Endodermal cell (in vitro differentiated cells): ENCODE results near the gene ZNF423. TPM values are rescaled to one million over a fixed set of nuclear protein-coding genes. Genes with fewer than 3 reads are reported as not detected.
A peak's percentile ranks its signal among the peaks of the same experiment; 100 is the strongest.

Experiments used
- DNase-seq: peaks from one replicate; pipeline ENCODE4 v3.0.0-alpha.2; 2017
- H3K27ac ChIP-seq: 2 replicates; pipeline ENCODE4 v1.5.1; 2013; ENCODE audit warnings: mild to moderate bottlenecking, low read depth, low read length, moderate library complexity
- H3K27me3 ChIP-seq: 2 replicates; pipeline ENCODE4 v1.6.1; 2013; ENCODE audit warnings: mild to moderate bottlenecking, low read length, moderate library complexity; ENCODE audit not compliant: insufficient read depth, control insufficient read depth, poor library complexity, severe bottlenecking
- H3K36me3 ChIP-seq: 2 replicates; pipeline ENCODE4 v1.7.0; 2013; ENCODE audit warnings: mild to moderate bottlenecking, low read length, moderate library complexity; ENCODE audit not compliant: control insufficient read depth, insufficient read depth
- H3K4me1 ChIP-seq: one replicate; pipeline ENCODE4 v1.7.0; 2013; ENCODE audit warnings: low read length; ENCODE audit not compliant: control insufficient read depth, insufficient read depth
- H3K4me3 ChIP-seq: 2 replicates; pipeline ENCODE4 v1.5.1; 2013; ENCODE audit warnings: mild to moderate bottlenecking, low read length, moderate library complexity
- H3K9ac ChIP-seq: 2 replicates; pipeline ENCODE4 v1.6.1; 2013; ENCODE audit warnings: mild to moderate bottlenecking, low read length, moderate library complexity; ENCODE audit not compliant: poor library complexity, severe bottlenecking; ENCODE audit errors: extremely low read depth
- H3K9me3 ChIP-seq: 2 replicates; pipeline ENCODE4 v1.6.1; 2013; ENCODE audit warnings: mild to moderate bottlenecking, low read length, moderate library complexity; ENCODE audit not compliant: control insufficient read depth
- H3K27ac Mint-ChIP-seq: 2 replicates; pipeline ENCODE4 v1.8.0; 2020; ENCODE audit warnings: mixed read lengths
- H3K27me3 Mint-ChIP-seq: 2 replicates; pipeline ENCODE4 v1.8.0; 2021; ENCODE audit warnings: mild to moderate bottlenecking, mixed read lengths; ENCODE audit not compliant: insufficient read depth
- H3K36me3 Mint-ChIP-seq: 2 replicates; pipeline ENCODE4 v1.8.0; 2020; ENCODE audit warnings: low read depth, mixed read lengths
- H3K4me1 Mint-ChIP-seq: 2 replicates; pipeline ENCODE4 v1.8.0; 2020; ENCODE audit warnings: mixed read lengths
- H3K4me3 Mint-ChIP-seq: 2 replicates; pipeline ENCODE4 v1.8.0; 2020; ENCODE audit warnings: mild to moderate bottlenecking, moderate library complexity, mixed read lengths
- H3K9me3 Mint-ChIP-seq: 2 replicates; pipeline ENCODE4 v1.8.0; 2020; ENCODE audit warnings: mild to moderate bottlenecking, mixed read lengths
- CTCF ChIP-seq: fragments of 200-600 bp; sonication (generic); conservative IDR thresholded peaks from 2 replicates; pipeline ENCODE4 v1.5.0; 2021; ENCODE audit warnings: antibody characterized with exemption, mild to moderate bottlenecking
- WGBS, 2 experiments: methylation state at CpG; one replicate each; pipeline versions ENCODE4 v1.1.5 to v1.1.7; 2013; ENCODE audit warnings: missing lambda C conversion rate in 2 of 2, mixed read lengths in 1 of 2; ENCODE audit not compliant: insufficient coverage in 1 of 2, insufficient read length in 1 of 2; 5-methylcytosine and 5-hydroxymethylcytosine counted together
- total RNA-seq, 2 donors: library from RNA; stranded (reverse); fragmentation: NEBNext Ultra II Directional in 1 of 2; extraction: Animal tissue kit (Norgen Biotek cat#: 25700) in 1 of 2; gene quantifications; 2 replicates in 1 of 2; 3 replicates in 1 of 2; pipeline ENCODE4 v1.2.1, GENCODE V29; 2021

Gene ZNF423
- total RNA-seq, 2 donors from 2014 or later = 30.3 to 41.9 TPM

GRCh38 chr16:49690778-49691177 is 165.1 kb downstream of the ZNF423 start:
- peaks cover 4% of the 10 kb centered on the region for H3K4me1 Mint-ChIP-seq
- peaks cover 7% of the 10 kb centered on the region for H3K36me3 Mint-ChIP-seq
- H3K27ac Mint-ChIP-seq = peak overlapping the region; percentile 52
- no peak overlapping the region for H3K9ac ChIP-seq
- no peaks in the 10 kb centered on the region for H3K36me3 ChIP-seq
- no peak overlapping the region for H3K4me3 Mint-ChIP-seq
- H3K27me3 ChIP-seq = no peaks in the 10 kb centered on the region
- peaks cover under 1% of the 10 kb centered on the region for H3K4me1 ChIP-seq
- TF ChIP-seq CTCF = no peak
- H3K9me3 ChIP-seq = no peaks in the 10 kb centered on the region
- H3K4me3 ChIP-seq = no peak overlapping the region
- DNase-seq = peak; percentile 52
- H3K9me3 Mint-ChIP-seq = no peaks in the 10 kb centered on the region
- H3K27me3 Mint-ChIP-seq = no peaks in the 10 kb centered on the region
- no peak overlapping the region for H3K27ac ChIP-seq
- WGBS, 2 experiments = 91 to 92% methylated on average over 12 to 13 of the region's 13 CpGs

GRCh38 chr16:49688036-49688697 is 167.7 kb downstream of the ZNF423 start:
- H3K27me3 ChIP-seq = no peaks in the 10 kb centered on the region
- no peaks in the 10 kb centered on the region for H3K9me3 ChIP-seq
- Mint-ChIP-seq H3K27ac (peak overlapping the region; percentile 39), H3K4me3 (no peak overlapping the region), H3K36me3 (peaks cover 7% of the 10 kb centered on the region), H3K9me3 (no peaks in the 10 kb centered on the region), H3K4me1 (peaks cover 4% of the 10 kb centered on the region), H3K27me3 (no peaks in the 10 kb centered on the region)
- WGBS, 2 experiments = 89 to 91% methylated on average over 9 to 13 of the region's 16 CpGs
- DNase-seq = peak; percentile 75
- H3K4me3 ChIP-seq = no peak overlapping the region
- H3K27ac ChIP-seq = no peak overlapping the region
- no peaks in the 10 kb centered on the region for H3K36me3 ChIP-seq
- TF ChIP-seq CTCF = peak; percentile 53
- H3K9ac ChIP-seq = no peak overlapping the region
- no peaks in the 10 kb centered on the region for H3K4me1 ChIP-seq

- Histone ChIP-seq H3K27ac (no peak overlapping the region), H3K4me1 (no peaks in the 10 kb centered on the region), H3K9me3 (no peaks in the 10 kb centered on the region), H3K27me3 (no peaks in the 10 kb centered on the region), H3K36me3 (no peaks in the 10 kb centered on the region), H3K4me3 (no peak overlapping the region), H3K9ac (no peak overlapping the region)
- no peaks in the 10 kb centered on the region for H3K9me3 Mint-ChIP-seq
- H3K27ac Mint-ChIP-seq = no peak overlapping the region
- H3K27me3 Mint-ChIP-seq = no peaks in the 10 kb centered on the region
- WGBS, 2 experiments = 88 to 90% methylated on average over 2 to 8 of the region's 8 CpGs
- no peak for DNase-seq
- H3K36me3 Mint-ChIP-seq = peaks cover 7% of the 10 kb centered on the region
- no peak for TF ChIP-seq CTCF
- H3K4me1 Mint-ChIP-seq = peaks cover 4% of the 10 kb centered on the region
- no peak overlapping the region for H3K4me3 Mint-ChIP-seq
These were observed 168.4 kb downstream of the ZNF423 start for GRCh38 chr16:49687476-49688002.
